Naive thymus-derived CD4-positive, alpha-beta T cell (primary cell): Measurements from ENCODE around the gene CLSTN2. TPM values are rescaled to one million over a fixed set of nuclear protein-coding genes. Genes with fewer than 3 reads are reported as not detected.

Source experiments
- ATAC-seq: fragments of 150-1000 bp; cut with Tn5 transposase; 2 replicates; pipeline ENCODE4 v1.10.0; 2021; ENCODE audit warnings: mild to moderate bottlenecking, moderate library complexity
- CTCF ChIA-PET: fragments of 350-600 bp; sonication (Branson Sonifier 250); formaldehyde crosslinking; loops from one replicate; lab custom pipeline; 2021; ENCODE audit warnings: antibody characterized with exemption; lab: Charles Lee
- POLR2A ChIA-PET: fragments of 350-600 bp; sonication (Branson Sonifier 250); formaldehyde crosslinking; loops from one replicate; lab custom pipeline; 2021; ENCODE audit warnings: antibody characterized with exemption, inconsistent platforms; lab: Charles Lee
- DNase-seq, 9 donors: peaks; one replicate each; pipeline versions ENCODE4 v3.0.0 to v3.0.0-alpha.2; 2020 to 2022; ENCODE audit warnings: mixed read lengths in 1 of 9
- H3K27ac ChIP-seq: one replicate; pipeline ENCODE4 v1.7.0; 2013; ENCODE audit warnings: mild to moderate bottlenecking, low read depth, low read length, moderate library complexity
- H3K27me3 ChIP-seq, 2 donors: one replicate each; pipeline ENCODE4 v1.7.0; 2013; ENCODE audit warnings: low read length in 2 of 2, mild to moderate bottlenecking in 2 of 2, moderate library complexity in 2 of 2; ENCODE audit not compliant: control insufficient read depth in 2 of 2, insufficient read depth in 2 of 2
- H3K36me3 ChIP-seq, 3 experiments: 1 replicate in 2 of 3; 2 replicates in 1 of 3; pipeline ENCODE4 v1.7.0; 2013; ENCODE audit warnings: low read length in 3 of 3, mild to moderate bottlenecking in 3 of 3, moderate library complexity in 1 of 3; ENCODE audit not compliant: insufficient read depth in 3 of 3, control insufficient read depth in 2 of 3
- H3K4me1 ChIP-seq, 2 donors: one replicate each; pipeline ENCODE4 v1.7.0; 2013; ENCODE audit warnings: low read length in 2 of 2, mild to moderate bottlenecking in 2 of 2, moderate library complexity in 1 of 2; ENCODE audit not compliant: control insufficient read depth in 2 of 2, insufficient read depth in 2 of 2
- H3K4me3 ChIP-seq: 2 replicates; pipeline ENCODE4 v1.7.0; 2013; ENCODE audit warnings: mild to moderate bottlenecking, low read length
- H3K9me3 ChIP-seq, 3 experiments: 1 replicate in 2 of 3; 2 replicates in 1 of 3; pipeline ENCODE4 v1.7.0; 2013; ENCODE audit warnings: low read length in 3 of 3; ENCODE audit not compliant: control insufficient read depth in 2 of 3
- H3K27ac Mint-ChIP-seq, 9 donors: one replicate each; pipeline ENCODE4 v1.8.0; 2020 to 2022; ENCODE audit warnings: mixed read lengths in 9 of 9, mild to moderate bottlenecking in 8 of 9, moderate library complexity in 5 of 9, inconsistent platforms in 2 of 9
- H3K27me3 Mint-ChIP-seq, 5 donors: one replicate each; pipeline ENCODE4 v1.8.0; 2021 to 2022; ENCODE audit warnings: mixed read lengths in 5 of 5, mild to moderate bottlenecking in 1 of 5
- H3K36me3 Mint-ChIP-seq, 5 donors: one replicate each; pipeline ENCODE4 v1.8.0; 2020 to 2022; ENCODE audit warnings: mixed read lengths in 5 of 5, mild to moderate bottlenecking in 3 of 5, inconsistent platforms in 1 of 5
- H3K4me1 Mint-ChIP-seq, 7 donors: one replicate each; pipeline ENCODE4 v1.8.0; 2020 to 2022; ENCODE audit warnings: mixed read lengths in 7 of 7, mild to moderate bottlenecking in 3 of 7, inconsistent platforms in 1 of 7
- H3K4me3 Mint-ChIP-seq, 10 donors: one replicate each; pipeline ENCODE4 v1.8.0; 2020 to 2022; ENCODE audit warnings: mild to moderate bottlenecking in 10 of 10, mixed read lengths in 10 of 10, moderate library complexity in 6 of 10, inconsistent platforms in 2 of 10
- H3K9me3 Mint-ChIP-seq, 11 donors: one replicate each; pipeline ENCODE4 v1.8.0; 2020 to 2022; ENCODE audit warnings: mixed read lengths in 11 of 11, mild to moderate bottlenecking in 4 of 11, inconsistent platforms in 1 of 11, moderate library complexity in 1 of 11
- intact Hi-C, 2 donors: fragments of 100-400 bp; cut with micrococcal nuclease; formaldehyde crosslinking; loops; one replicate each; pipeline ENCODE4 v1.15.1; 2023
- polyA plus RNA-seq, 2 donors: library from polyadenylated mRNA; unstranded; fragments of 300-500 nt; fragmentation: Illumina TruSeq; gene quantifications; one replicate each; pipeline ENCODE4 v1.2.3, GENCODE V29; 2021
- total RNA-seq, 6 experiments: library from RNA in 5 of 6; stranded (reverse) in 5 of 6; gene quantifications; 1 replicate in 5 of 6; 2 replicates in 1 of 6; pipeline ENCODE4 v1.2.3 and lab custom pipeline; 2021 to 2026

The CLSTN2 gene
- total and polyA plus RNA-seq, 7 experiments from 2014 or later: 0.02 TPM; not detected in 6

DNA sequence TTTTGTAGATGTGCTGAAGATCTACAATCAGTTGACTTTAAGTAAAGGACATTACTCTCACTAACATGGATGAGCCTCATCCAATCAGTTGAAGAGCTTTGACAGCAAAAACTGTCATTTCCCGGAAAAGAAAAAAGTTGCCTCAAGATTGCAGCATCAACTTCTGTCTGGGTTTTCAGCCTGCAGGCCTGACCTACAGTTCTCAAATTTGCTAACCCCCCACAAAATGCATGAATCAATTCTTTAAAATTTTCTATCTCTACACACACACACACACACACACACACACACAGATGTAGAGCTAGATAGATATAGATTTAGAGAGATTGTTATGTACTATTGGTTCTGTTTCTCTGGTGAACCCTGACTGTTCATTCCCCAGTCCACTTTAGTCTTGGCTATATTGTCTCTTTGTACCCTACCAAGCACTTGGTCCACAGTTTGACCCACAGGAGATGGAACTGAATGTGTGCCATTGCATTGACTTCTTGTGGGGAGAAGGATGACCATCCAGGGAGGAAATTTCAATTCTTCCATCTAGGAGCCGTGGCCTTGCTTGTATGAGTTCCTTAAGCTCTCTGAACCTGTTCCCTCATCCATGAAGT is 228.3 kb downstream of the CLSTN2 start:
- DNase-seq (no peak), ATAC-seq (no peak)
- Histone ChIP-seq H3K36me3 (no peaks in the 10 kb centered on the region), H3K27me3 (peaks cover 0 to 3% of the 10 kb centered on the region in 2 donors), H3K9me3 (no peaks in the 10 kb centered on the region), H3K4me1 (no peaks in the 10 kb centered on the region), H3K4me3 (no peak overlapping the region), H3K27ac (no peak overlapping the region)
- Mint-ChIP-seq H3K27ac (no peak overlapping the region), H3K4me3 (no peak overlapping the region), H3K27me3 (peaks cover 0 to 15% (median 5%) of the 10 kb centered on the region in 5 donors), H3K36me3 (no peaks in the 10 kb centered on the region), H3K4me1 (no peaks in the 10 kb centered on the region), H3K9me3 (peaks cover 0 to 8% (median 0%) of the 10 kb centered on the region in 11 donors)
- POLR2A ChIA-PET: no interaction called here
- CTCF ChIA-PET: no interaction called here
- intact Hi-C loops: no loop called here

- Histone ChIP-seq H3K9me3 (no peaks in the 10 kb centered on the region), H3K4me1 (no peaks in the 10 kb centered on the region), H3K27me3 (peaks cover 0 to 3% of the 10 kb centered on the region in 2 donors), H3K36me3 (no peaks in the 10 kb centered on the region), H3K4me3 (no peak overlapping the region), H3K27ac (no peak overlapping the region)
- no peak for ATAC-seq
- CTCF ChIA-PET: no interaction called here
- Mint-ChIP-seq H3K9me3 (peaks cover 0 to 8% (median under 1%) of the 10 kb centered on the region in 11 donors), H3K27ac (no peak overlapping the region), H3K27me3 (peaks cover 0 to 15% (median 5%) of the 10 kb centered on the region in 5 donors), H3K36me3 (no peaks in the 10 kb centered on the region), H3K4me3 (no peak overlapping the region), H3K4me1 (no peaks in the 10 kb centered on the region)
- DNase-seq: no peak
- POLR2A ChIA-PET: no interaction called here
- intact Hi-C loops: no loop called here
Observed at GRCh38 chr3:140164156-140164555, 229.2 kb downstream of the CLSTN2 start.

- Histone ChIP-seq H3K27me3 (peaks cover 0 to 3% of the 10 kb centered on the region in 2 donors), H3K4me1 (no peaks in the 10 kb centered on the region), H3K36me3 (no peaks in the 10 kb centered on the region), H3K4me3 (no peak overlapping the region), H3K9me3 (no peaks in the 10 kb centered on the region), H3K27ac (no peak overlapping the region)
- ATAC-seq (no peak), DNase-seq (no peak)
- no peaks in the 10 kb centered on the region for H3K4me1 Mint-ChIP-seq
- intact Hi-C loops: no loop called here
- no peak overlapping the region for H3K4me3 Mint-ChIP-seq
- peaks cover 0 to 8% (median 3%) of the 10 kb centered on the region in 11 donors for H3K9me3 Mint-ChIP-seq
- H3K27me3 Mint-ChIP-seq: peaks cover 0 to 15% (median 5%) of the 10 kb centered on the region in 5 donors
- ChIA-PET CTCF (no interaction called here), POLR2A (no interaction called here)
- H3K36me3 Mint-ChIP-seq: no peaks in the 10 kb centered on the region
- no peak overlapping the region for H3K27ac Mint-ChIP-seq
Observed at GRCh38 chr3:140164922-140165590, 230.1 kb downstream of the CLSTN2 start.

DNA sequence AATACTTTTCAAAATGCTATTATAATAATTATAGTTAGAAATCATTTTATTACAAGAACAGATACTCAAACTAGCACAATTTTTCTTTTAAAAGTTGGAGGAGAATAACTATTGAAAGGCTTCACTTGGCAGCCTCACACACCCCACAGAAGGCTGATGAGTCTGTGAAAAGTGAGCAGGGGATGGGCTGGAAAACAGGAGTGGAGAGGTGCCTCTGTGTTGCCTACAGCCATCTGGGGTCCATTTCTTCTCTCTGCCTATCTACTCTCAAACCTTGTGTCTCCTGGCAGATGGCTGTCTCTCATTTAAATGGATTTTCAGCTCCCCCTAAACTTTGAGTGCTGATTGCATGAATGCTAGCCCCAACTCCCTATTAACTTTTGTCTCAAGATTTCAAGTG is 230.8 kb downstream of the CLSTN2 start:
- Mint-ChIP-seq H3K27ac (no peak overlapping the region), H3K9me3 (peaks cover 0 to 8% (median 3%) of the 10 kb centered on the region in 11 donors), H3K36me3 (no peaks in the 10 kb centered on the region), H3K27me3 (peaks cover 0 to 15% (median 5%) of the 10 kb centered on the region in 5 donors), H3K4me3 (no peak overlapping the region), H3K4me1 (no peaks in the 10 kb centered on the region)
- POLR2A ChIA-PET: no interaction called here
- H3K27me3 ChIP-seq: peaks cover 0 to 3% of the 10 kb centered on the region in 2 donors
- intact Hi-C loops: no loop called here
- ATAC-seq: no peak
- H3K9me3 ChIP-seq: no peaks in the 10 kb centered on the region
- DNase-seq: no peak
- no peaks in the 10 kb centered on the region for H3K4me1 ChIP-seq
- no peak overlapping the region for H3K4me3 ChIP-seq
- no peak overlapping the region for H3K27ac ChIP-seq
- no peaks in the 10 kb centered on the region for H3K36me3 ChIP-seq
- CTCF ChIA-PET: no interaction called here

- H3K27me3 ChIP-seq: peaks cover 0 to 3% of the 10 kb centered on the region in 2 donors
- no peak overlapping the region for H3K4me3 Mint-ChIP-seq
- H3K9me3 ChIP-seq: no peaks in the 10 kb centered on the region
- peaks cover 0 to 8% (median 3%) of the 10 kb centered on the region in 11 donors for H3K9me3 Mint-ChIP-seq
- CTCF ChIA-PET: no interaction called here
- no peaks in the 10 kb centered on the region for H3K36me3 ChIP-seq
- no peaks in the 10 kb centered on the region for H3K4me1 Mint-ChIP-seq
- intact Hi-C loops: no loop called here
- no peak overlapping the region for H3K27ac ChIP-seq
- no peaks in the 10 kb centered on the region for H3K36me3 Mint-ChIP-seq
- H3K27ac Mint-ChIP-seq: no peak overlapping the region
- no peak for ATAC-seq
- no peaks in the 10 kb centered on the region for H3K4me1 ChIP-seq
- no peak overlapping the region for H3K4me3 ChIP-seq
- POLR2A ChIA-PET: no interaction called here
- peaks cover 0 to 15% (median 5%) of the 10 kb centered on the region in 5 donors for H3K27me3 Mint-ChIP-seq
- DNase-seq: no peak
Observed at GRCh38 chr3:140166861-140167599, 232.0 kb downstream of the CLSTN2 start.

GRCh38 chr3:140167600-140168281 is 232.8 kb downstream of the CLSTN2 start:
- Histone ChIP-seq H3K27me3 (no peaks in the 10 kb centered on the region), H3K36me3 (no peaks in the 10 kb centered on the region), H3K4me3 (no peak overlapping the region), H3K9me3 (no peaks in the 10 kb centered on the region), H3K27ac (no peak overlapping the region), H3K4me1 (no peaks in the 10 kb centered on the region)
- DNase-seq (no peak), ATAC-seq (no peak)
- H3K4me3 Mint-ChIP-seq: no peak overlapping the region
- no peak overlapping the region for H3K27ac Mint-ChIP-seq
- intact Hi-C loops: no loop called here
- no peaks in the 10 kb centered on the region for H3K36me3 Mint-ChIP-seq
- peaks cover 0 to 8% (median 3%) of the 10 kb centered on the region in 11 donors for H3K9me3 Mint-ChIP-seq
- H3K27me3 Mint-ChIP-seq: peaks cover 0 to 14% (median 11%) of the 10 kb centered on the region in 5 donors
- ChIA-PET POLR2A (no interaction called here), CTCF (no interaction called here)
- no peaks in the 10 kb centered on the region for H3K4me1 Mint-ChIP-seq
